ENCODE results near the gene RASSF6.
"Not testable (repeated sequence)": the region's sequence is repeated elsewhere in the genome, so short reads cannot be mapped to it uniquely, and the experiment has no call there.

RASSF6 gene
- 0 to 2.3 (median 1.4) reads per million in 4 donors for total RNA-seq

- no peak for DNase-seq
These were observed at the start of gene RASSF6 for GRCh38 chr4:73620115-73620792. RASSF6 (minus strand) TSS chr4:73620436; CDS start chr4:73611795, 8,641 bp downstream.

DNA sequence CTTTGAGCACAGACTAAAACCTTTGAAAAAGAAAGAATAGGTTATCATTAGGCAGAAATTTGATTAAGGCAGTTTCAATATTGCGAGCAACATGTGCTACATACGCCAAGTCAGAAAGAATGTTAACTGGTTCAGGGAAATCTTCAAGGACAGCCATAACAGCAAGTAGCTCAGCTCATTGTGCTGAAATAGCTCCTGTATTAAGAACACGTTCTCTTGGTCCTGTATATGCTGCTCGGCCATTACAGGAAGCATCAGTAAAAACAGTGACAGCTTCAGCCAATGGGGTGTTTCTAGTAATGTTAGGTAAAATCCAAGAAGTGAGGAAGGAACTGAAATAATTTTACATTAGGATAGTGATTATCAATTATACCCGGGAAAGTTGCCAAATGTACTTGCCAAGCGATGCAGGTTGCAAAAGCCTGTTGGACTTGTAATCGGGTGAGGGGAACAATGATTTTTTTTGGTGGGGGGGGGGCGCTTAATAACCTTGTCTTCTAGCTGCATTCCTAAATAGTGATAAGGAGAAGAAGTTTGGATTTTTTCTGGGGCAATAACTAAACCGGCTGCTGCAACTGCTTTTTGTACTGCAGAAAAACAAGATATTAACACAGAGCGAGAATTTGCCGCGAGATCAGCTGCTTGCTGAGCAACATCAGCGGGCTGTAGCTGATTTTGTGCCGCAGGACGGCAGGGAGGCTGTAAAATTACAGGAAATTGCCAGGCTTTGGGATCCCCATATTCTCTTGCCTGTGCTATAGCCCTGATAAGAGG is 49.4 kb upstream of the RASSF6 start:
- DNase-seq: no peak

DNA sequence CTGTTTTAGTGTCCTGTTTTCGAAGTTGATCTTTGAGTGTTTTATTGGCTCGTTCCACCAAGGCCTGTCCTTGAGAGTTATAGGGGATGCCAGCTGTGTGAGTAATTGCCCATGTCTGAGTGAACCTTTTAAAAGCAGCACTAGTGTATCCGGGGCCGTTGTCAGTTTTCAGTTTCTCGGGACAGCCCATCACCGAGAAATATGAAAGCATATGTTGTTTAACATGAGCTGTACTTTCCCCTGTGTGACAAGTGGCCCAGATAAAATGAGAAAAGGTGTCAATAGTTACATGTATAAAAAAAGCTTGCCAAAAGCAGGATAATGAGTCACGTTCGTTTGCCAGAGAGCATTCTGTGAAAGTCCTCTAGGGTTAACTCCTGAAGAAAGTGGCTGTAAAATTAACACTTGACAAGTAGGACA is 48.6 kb upstream of the RASSF6 start:
- DNase-seq: no peak

- DNase-seq: not testable (repeated sequence)
These were observed 45.7 kb upstream of the RASSF6 start for GRCh38 chr4:73665924-73666323.

DNA sequence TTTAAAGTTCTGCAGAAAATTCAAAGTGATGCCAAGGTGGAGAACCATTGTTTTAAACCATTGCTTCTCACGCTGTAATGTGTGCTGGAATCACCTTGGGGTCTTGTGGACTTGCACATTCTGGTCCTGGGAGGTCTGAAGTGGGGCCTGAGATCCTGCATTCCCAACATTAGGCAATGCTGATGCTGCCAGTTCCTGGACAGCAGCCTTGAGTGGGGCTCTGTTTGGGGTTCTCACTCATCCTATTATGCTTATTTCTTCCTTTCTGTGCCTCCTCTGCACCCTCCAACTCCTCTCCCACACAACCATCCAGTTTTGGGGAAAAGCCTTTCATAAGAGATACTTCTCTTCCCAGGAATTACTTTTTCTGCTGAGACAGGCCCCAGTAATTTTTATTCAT is 44.2 kb upstream of the RASSF6 start:
- DNase-seq: no peak

DNA sequence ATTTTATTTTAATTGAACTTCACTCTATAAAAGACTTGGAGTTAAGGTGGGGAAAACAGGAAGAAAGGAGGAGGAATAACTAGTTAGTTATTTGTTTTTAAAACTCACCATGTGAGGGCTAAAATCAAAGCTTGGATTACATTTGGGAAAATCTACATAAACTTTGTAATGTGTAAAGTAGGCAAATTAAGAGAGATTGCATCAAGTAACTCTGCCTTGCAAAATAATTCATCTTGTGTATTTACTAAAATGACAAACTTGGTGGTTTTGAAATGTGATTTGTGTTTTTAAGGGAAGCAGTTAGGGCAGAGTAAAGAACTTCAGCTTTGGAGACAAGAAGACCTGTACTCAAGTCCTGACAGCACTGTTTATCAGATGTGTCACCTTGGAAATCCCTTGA is 43.3 kb upstream of the RASSF6 start:
- DNase-seq: no peak

GRCh38 chr4:73662709-73663546 is 42.7 kb upstream of the RASSF6 start:
- peak in 1 of 5 donors; percentile 36 for DNase-seq

- DNase-seq: no peak
These were observed 41.4 kb upstream of the RASSF6 start for GRCh38 chr4:73661646-73662119.

DNA sequence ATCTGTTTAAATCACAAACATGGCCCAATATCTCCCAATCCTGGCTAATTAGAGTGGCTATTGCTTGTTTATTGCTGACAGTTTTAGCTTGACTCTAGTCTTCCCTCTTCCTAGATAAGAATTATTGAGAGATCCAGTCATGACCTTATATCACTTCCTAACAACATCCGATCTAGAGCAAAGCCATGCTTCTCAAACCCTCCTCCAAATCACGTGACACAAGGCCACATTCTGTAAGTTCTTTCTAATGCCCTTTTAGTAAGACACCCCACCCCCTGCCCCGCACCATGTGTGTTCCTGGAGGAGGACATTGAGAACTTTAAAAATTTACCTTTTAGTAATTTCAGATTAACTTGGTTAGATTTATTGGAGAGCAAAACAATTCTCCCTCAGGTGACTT is 40.6 kb upstream of the RASSF6 start:
- DNase-seq: no peak

DNA sequence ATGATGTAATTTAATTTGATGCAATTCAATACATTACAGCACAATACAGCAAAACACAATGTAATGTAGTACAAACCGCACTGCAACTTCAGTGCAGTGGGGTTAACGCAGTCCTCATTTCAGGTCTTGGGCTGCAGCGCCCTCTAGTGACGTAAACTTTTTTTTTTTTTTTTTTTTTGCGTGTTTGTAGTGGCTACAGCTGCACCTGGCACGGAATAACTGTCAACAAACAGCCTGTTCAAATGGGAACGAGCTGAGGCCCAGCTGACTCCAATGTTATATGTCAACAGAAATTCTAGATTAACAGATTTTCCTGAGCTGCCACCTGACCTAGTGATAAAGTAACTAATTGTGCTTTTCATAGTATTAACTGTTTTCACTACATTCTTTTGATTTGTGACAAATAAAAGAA is 33.5 kb upstream of the RASSF6 start:
- DNase-seq: peak in 2 of 5 donors; percentile 2 to 38

- no peak for DNase-seq
These were observed 30.0 kb upstream of the RASSF6 start for GRCh38 chr4:73650250-73650649.

DNA sequence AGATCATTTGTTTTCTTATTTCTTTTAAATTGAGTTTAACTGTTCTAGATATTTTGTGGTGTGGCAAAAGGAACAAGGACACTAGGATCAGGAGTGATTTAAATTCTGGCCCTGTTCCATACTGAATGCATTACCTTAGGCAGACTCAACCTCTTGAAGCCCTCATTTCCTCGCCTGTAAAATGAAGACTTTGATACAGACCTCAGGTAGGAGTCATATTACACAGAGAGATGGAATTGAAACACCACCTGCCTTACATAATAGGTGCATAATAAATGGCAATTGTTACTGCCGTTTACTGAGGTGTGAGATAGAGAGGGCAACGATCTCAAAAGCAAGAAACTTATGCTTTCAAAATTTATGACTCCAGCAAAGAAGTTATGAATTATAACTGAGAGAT is 28.2 kb upstream of the RASSF6 start:
- no peak for DNase-seq

- DNase-seq: no peak
These were observed 25.9 kb upstream of the RASSF6 start for GRCh38 chr4:73646117-73646516.

DNA sequence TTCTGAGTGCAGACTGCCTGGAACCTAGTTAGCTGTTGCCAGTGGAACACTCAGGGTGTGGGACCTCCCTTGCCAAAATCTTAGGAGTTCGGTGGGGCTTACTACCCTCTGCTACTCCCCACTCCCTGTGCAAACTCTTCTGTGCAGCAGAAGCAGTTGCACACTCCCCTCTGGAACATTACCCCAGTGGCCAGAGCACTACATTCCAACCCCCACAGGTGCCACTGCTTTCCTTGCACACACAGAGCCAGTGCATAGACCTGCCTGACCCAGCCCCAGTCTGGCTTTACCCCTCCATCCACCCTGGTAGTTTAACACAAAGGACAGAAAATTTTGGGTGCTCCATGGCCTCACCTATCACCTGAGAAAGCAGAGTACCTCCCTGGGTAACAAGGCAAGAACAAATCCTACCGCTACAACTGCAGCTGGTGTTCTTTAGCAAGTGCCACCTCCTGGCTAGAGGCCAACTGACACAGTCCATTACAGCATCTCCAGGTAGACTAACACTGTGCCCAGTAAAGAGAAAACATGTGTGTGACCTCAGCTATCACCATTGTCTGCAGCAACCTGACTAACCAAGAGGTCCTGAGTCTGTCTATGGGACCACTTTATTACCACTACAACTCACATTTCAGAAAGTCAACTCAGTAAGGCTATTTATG is 11.5 kb upstream of the RASSF6 start:
- no peak for DNase-seq

DNA sequence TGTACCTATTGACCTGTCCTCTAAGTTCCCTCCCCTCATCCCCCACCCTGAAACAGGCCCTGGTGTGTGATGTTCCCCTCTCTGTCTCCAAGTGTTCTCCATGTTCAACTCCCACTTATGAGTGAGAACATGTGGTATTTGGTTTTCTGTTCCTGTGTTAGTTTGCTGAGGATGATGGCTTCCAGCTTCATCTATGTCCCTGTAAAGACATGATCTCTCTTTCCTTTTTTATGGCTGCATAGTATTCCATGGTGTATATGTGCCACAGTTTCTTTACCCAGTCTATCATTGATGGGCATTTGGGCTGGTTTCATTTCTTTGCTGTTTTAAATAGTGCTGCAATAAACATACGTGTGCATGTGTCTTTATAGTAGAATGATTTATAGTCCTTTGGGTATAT is 8.6 kb upstream of the RASSF6 start:
- DNase-seq: not testable (repeated sequence)

GRCh38 chr4:73621357-73621756 is 1.1 kb upstream of the RASSF6 start:
- DNase-seq: no peak

GRCh38 chr4:73619346-73619745 is 890 bp downstream of the RASSF6 start:
- DNase-seq: no peak

DNA sequence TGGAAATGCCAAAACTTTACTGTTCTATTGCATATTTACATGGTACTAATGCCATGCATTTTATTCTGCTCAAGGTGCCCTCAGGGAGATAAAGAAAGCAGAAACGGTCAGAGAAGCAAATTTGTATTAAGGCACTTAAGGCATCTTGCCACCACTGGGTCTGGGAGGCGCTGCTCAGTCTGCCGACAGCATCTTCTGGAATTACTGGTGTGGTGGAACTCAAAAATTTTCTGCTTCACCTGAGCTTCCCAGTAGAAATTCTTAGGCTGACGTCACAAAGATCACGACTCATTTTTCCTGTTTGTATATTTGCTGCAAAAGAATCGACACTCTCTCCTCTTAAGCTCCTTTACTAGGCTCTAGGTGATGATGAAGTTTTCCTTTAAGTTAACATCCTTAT is 3.0 kb downstream of the RASSF6 start:
- DNase-seq: no peak

DNA sequence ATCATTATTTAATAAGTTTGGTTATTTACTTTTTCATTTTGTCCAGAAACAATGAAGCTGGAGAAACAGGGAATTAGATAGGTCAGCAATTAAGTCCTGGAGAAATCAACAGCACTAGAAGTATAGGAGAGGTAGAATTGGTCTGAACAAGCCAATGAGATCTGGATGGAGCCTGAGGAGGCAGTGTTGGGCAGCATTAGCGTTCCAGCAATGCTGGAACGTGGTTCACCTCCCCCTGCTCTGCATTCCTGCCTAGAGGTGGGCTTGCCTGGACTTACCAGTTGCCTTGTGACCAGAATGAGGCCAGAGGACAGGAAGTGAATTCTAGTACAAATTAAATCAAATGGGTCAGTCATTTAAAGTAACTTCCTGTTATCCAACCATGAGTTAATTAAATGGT is 4.6 kb downstream of the RASSF6 start:
- DNase-seq: no peak

GRCh38 chr4:73614311-73614867 is 5.8 kb downstream of the RASSF6 start:
- DNase-seq: no peak

- no peak for DNase-seq
These were observed 7.1 kb downstream of the RASSF6 start for GRCh38 chr4:73613130-73613529.

GRCh38 chr4:73612032-73612431 is 8.2 kb downstream of the RASSF6 start:
- DNase-seq: no peak
